Measurements from ENCODE around the gene BEX3. TPM values are rescaled to one million over a fixed set of nuclear protein-coding genes. Genes with fewer than 3 reads are reported as not detected.

The BEX3 gene
- total RNA-seq, 1 experiment from 2014 or later: 263 TPM

DNA sequence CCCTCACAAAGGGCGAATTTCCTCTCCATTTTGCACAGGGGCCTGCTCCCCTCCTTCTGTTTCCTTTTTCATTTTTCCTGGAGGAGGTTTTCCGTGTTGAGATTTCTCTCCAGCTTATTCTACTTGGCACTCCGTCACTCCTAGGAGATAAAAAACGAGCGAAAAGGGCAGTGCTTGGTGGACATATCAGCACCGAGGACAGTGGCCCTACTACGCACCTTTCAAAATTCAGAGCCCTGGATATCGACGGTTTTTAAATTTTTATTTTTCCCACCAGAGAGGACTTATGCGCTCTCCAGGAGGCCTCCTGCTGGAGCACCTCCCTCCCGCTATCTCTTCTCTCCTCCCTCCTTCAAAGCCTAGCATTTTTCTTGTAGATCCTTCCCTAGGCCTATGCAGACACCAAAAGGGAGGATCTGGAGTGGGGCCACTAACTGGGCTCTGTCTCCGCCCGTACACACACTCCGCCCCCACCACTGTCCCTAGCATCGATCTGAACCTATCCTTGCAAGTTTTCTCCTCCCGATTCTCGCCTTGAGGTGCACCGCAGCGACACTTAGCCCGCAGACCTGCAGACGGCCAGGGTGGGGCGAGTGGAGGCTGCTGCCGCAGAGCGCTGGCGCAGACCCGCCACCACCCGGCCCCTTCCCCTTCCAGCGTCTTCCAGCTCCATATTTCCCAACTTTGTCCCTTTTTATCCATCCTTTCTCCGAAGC is 28.5 kb upstream of the BEX3 start:
- H3K27me3 Mint-ChIP-seq (ENCODE audit: low read depth): peaks cover 24% of the 10 kb centered on the region
- no peak overlapping the region for H3K27ac Mint-ChIP-seq
- H3K4me1 Mint-ChIP-seq: peaks cover 19% of the 10 kb centered on the region
- TF ChIP-seq OVOL2 (CRISPR knock-in tag; IDR thresholded peaks at IDR 0.05; ENCODE audit: borderline replicate concordance): no peak
- TF ChIP-seq, protein P1, sequence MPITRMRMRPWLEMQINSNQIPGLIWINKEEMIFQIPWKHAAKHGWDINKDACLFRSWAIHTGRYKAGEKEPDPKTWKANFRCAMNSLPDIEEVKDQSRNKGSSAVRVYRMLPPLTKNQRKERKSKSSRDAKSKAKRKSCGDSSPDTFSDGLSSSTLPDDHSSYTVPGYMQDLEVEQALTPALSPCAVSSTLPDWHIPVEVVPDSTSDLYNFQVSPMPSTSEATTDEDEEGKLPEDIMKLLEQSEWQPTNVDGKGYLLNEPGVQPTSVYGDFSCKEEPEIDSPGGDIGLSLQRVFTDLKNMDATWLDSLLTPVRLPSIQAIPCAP (CRISPR knock-in tag; IDR thresholded peaks at IDR 0.05): no peak
- TF ChIP-seq, protein P2, sequence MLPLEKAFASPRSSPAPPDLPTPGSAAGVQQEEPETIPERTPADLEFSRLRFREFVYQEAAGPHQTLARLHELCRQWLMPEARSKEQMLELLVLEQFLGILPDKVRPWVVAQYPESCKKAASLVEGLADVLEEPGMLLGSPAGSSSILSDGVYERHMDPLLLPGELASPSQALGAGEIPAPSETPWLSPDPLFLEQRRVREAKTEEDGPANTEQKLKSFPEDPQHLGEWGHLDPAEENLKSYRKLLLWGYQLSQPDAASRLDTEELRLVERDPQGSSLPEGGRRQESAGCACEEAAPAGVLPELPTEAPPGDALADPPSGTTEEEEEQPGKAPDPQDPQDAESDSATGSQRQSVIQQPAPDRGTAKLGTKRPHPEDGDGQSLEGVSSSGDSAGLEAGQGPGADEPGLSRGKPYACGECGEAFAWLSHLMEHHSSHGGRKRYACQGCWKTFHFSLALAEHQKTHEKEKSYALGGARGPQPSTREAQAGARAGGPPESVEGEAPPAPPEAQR (CRISPR knock-in tag; IDR thresholded peaks at IDR 0.05): no peak
- TF ChIP-seq FOXK1 (CRISPR knock-in tag; IDR thresholded peaks at IDR 0.05): no peak
- no peak for TF ChIP-seq TP53 (CRISPR knock-in tag; IDR thresholded peaks at IDR 0.05)
- TF ChIP-seq, protein P3, sequence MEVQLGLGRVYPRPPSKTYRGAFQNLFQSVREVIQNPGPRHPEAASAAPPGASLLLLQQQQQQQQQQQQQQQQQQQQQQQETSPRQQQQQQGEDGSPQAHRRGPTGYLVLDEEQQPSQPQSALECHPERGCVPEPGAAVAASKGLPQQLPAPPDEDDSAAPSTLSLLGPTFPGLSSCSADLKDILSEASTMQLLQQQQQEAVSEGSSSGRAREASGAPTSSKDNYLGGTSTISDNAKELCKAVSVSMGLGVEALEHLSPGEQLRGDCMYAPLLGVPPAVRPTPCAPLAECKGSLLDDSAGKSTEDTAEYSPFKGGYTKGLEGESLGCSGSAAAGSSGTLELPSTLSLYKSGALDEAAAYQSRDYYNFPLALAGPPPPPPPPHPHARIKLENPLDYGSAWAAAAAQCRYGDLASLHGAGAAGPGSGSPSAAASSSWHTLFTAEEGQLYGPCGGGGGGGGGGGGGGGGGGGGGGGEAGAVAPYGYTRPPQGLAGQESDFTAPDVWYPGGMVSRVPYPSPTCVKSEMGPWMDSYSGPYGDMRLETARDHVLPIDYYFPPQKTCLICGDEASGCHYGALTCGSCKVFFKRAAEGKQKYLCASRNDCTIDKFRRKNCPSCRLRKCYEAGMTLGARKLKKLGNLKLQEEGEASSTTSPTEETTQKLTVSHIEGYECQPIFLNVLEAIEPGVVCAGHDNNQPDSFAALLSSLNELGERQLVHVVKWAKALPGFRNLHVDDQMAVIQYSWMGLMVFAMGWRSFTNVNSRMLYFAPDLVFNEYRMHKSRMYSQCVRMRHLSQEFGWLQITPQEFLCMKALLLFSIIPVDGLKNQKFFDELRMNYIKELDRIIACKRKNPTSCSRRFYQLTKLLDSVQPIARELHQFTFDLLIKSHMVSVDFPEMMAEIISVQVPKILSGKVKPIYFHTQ (CRISPR knock-in tag; IDR thresholded peaks at IDR 0.05): no peak
- TF ChIP-seq, protein P4, sequence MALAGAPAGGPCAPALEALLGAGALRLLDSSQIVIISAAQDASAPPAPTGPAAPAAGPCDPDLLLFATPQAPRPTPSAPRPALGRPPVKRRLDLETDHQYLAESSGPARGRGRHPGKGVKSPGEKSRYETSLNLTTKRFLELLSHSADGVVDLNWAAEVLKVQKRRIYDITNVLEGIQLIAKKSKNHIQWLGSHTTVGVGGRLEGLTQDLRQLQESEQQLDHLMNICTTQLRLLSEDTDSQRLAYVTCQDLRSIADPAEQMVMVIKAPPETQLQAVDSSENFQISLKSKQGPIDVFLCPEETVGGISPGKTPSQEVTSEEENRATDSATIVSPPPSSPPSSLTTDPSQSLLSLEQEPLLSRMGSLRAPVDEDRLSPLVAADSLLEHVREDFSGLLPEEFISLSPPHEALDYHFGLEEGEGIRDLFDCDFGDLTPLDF (CRISPR knock-in tag; IDR thresholded peaks at IDR 0.05): no peak
- TF ChIP-seq, protein P5, sequence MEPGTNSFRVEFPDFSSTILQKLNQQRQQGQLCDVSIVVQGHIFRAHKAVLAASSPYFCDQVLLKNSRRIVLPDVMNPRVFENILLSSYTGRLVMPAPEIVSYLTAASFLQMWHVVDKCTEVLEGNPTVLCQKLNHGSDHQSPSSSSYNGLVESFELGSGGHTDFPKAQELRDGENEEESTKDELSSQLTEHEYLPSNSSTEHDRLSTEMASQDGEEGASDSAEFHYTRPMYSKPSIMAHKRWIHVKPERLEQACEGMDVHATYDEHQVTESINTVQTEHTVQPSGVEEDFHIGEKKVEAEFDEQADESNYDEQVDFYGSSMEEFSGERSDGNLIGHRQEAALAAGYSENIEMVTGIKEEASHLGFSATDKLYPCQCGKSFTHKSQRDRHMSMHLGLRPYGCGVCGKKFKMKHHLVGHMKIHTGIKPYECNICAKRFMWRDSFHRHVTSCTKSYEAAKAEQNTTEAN (CRISPR knock-in tag; IDR thresholded peaks at IDR 0.05): no peak
- no peak for TF ChIP-seq ZNF219 (CRISPR knock-in tag; IDR thresholded peaks at IDR 0.05; ENCODE audit: borderline replicate concordance)
- H3K36me3 Mint-ChIP-seq: no peaks in the 10 kb centered on the region
- ChIA-PET POLR2A (no interaction called here), CTCF (interaction anchor here (1.0 to 3.2 kb wide), 2 partner anchors 117 to 142 kb away, joined by 5 to 15 read pairs; no protein-coding TSS in a partner anchor)
- peak overlapping the region; percentile 66 for H3K4me3 Mint-ChIP-seq
- peak; percentile 88 for ATAC-seq
- no peaks in the 10 kb centered on the region for H3K9me3 Mint-ChIP-seq
- DNase-seq (ENCODE audit: low spot score): peak; percentile 28

DNA sequence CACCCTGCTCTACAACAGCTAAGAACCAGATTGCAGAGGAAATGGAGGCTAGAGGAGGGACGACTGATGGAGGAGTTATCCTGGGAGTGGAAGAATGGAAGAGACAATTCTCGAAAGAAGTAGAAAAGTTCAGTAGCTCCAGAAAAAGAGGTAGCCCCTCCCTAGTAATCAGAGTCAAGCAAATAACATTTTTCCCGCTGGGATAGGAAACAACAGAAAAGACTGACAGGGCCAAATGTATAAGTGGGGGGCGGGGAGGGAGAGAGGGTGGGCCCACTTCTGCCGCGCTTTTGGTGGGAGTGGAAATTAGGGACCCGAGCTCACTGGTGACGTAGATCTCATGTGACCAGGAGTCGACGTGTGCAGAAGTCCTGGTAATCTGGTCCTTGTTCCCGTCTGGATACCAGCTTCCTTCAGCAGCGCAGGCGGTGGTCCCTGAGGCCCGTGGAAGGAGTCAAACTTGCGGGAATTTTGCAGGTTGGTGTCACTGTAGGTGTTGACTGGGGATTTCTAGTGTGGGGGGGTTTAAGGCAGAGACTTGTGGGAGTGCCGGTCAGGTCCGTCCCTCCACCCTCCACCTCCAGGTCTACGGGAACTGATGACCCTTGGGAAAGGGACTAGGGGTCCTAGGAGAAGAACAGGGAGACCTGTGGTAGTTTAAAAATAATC is 20.1 kb upstream of the BEX3 start, which contains the start of gene TCEAL9:
TSS of gene TCEAL9 (plus strand) at position 377 of the 669 bp plus-strand sequence. CDS start 1,179 bp downstream, outside the sequence.
- TF ChIP-seq, protein P6, sequence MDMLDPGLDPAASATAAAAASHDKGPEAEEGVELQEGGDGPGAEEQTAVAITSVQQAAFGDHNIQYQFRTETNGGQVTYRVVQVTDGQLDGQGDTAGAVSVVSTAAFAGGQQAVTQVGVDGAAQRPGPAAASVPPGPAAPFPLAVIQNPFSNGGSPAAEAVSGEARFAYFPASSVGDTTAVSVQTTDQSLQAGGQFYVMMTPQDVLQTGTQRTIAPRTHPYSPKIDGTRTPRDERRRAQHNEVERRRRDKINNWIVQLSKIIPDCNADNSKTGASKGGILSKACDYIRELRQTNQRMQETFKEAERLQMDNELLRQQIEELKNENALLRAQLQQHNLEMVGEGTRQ (CRISPR knock-in tag; IDR thresholded peaks at IDR 0.05): peak; percentile 74
- TF ChIP-seq, protein P7, sequence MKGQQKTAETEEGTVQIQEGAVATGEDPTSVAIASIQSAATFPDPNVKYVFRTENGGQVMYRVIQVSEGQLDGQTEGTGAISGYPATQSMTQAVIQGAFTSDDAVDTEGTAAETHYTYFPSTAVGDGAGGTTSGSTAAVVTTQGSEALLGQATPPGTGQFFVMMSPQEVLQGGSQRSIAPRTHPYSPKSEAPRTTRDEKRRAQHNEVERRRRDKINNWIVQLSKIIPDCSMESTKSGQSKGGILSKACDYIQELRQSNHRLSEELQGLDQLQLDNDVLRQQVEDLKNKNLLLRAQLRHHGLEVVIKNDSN (CRISPR knock-in tag; IDR thresholded peaks at IDR 0.05): peak; percentile 48; the same call in 1 of the 2 replicates
- no peak for TF ChIP-seq ESRRA (CRISPR knock-in tag; IDR thresholded peaks at IDR 0.05; ENCODE audit: borderline replicate concordance)
- peaks cover 9% of the 10 kb centered on the region for H3K36me3 Mint-ChIP-seq
- ChIA-PET POLR2A (interaction anchor here (0.6 to 2.4 kb wide), 5 partner anchors 11 to 48 kb away, joined by 3 to 25 read pairs (median 4); partner anchors contain the start of gene BEX3), CTCF (interaction anchor here (1.2 to 1.5 kb wide), 3 partner anchors 11 to 108 kb away, joined by 4 to 11 read pairs (median 4); partner anchors contain the start of gene TCEAL7)
- H3K27me3 Mint-ChIP-seq (ENCODE audit: low read depth): peaks cover 3% of the 10 kb centered on the region; the same call in 1 of the 2 replicates
- peaks cover 7% of the 10 kb centered on the region for H3K4me1 Mint-ChIP-seq
- H3K9me3 Mint-ChIP-seq: no peaks in the 10 kb centered on the region
- ATAC-seq (peak; percentile 78), DNase-seq (ENCODE audit: low spot score) (peak; percentile 36)
- peak within 1 kb of the TSS; percentile 94 for H3K4me3 Mint-ChIP-seq
- H3K27ac Mint-ChIP-seq: peak within 1 kb of the TSS; percentile 98

All from WTC11 (cell line).